ENCODE measurements around the gene PRSS16.
A peak's percentile ranks its signal among the peaks of the same experiment; 100 is the strongest.

Gene PRSS16

DNA sequence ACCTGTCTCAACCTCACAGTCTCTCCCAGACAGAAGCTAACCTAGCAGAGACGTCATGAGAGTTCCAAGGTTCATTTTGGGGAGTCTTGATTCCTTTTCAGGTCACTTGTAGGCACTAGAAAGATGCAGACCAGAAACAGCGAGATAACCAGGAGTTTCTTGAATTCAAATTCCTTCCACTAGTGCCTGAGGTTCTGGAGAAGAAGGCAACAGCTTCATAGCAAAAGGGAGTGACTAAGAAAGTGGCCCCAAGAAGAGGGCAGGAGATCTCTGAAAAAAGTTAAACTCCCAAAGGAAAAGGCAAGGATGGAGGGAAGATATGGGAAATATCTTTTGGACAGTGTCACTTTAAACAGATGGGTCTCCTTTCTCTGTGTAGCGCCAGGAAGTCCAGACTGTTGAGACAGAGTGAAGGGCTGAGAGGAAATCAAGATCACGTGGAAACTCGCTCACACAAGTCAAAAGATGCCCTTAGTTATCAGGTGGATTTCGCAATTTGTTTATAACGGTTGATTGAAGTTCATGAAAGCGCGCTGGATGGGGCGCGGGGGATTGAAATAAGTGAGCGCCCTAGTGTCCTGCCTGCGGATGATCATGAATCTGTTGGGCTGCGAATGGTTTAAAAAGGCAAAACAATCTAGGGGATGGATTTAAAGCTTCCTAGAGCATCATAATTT, 4.8 kb upstream of the PRSS16 start:
- H3K27ac ChIP-seq (ENCODE audit: low read depth in 2 of 2, low read length in 2 of 2): no peak overlapping the region
- H3K9ac ChIP-seq (ENCODE audit: low read depth in 1 of 2, low read length in 2 of 2): no peak overlapping the region
- no peaks in the 10 kb centered on the region for H3K9me3 ChIP-seq (ENCODE audit: control insufficient read depth in 2 of 2, low read length in 2 of 2)
- H3K4me3 ChIP-seq (ENCODE audit: low read length in 2 of 2): no peak overlapping the region
- peaks cover 19 to 27% of the 10 kb centered on the region in 2 donors for H3K27me3 ChIP-seq (ENCODE audit: control insufficient read depth in 2 of 2, insufficient read depth in 2 of 2, low read length in 2 of 2)
- no peaks in the 10 kb centered on the region for H3K36me3 ChIP-seq (ENCODE audit: control insufficient read depth in 2 of 2, insufficient read depth in 2 of 2, low read length in 2 of 2)
- H3K4me1 ChIP-seq (ENCODE audit: control insufficient read depth in 2 of 2, insufficient read depth in 2 of 2, low read length in 2 of 2): no peaks in the 10 kb centered on the region

DNA sequence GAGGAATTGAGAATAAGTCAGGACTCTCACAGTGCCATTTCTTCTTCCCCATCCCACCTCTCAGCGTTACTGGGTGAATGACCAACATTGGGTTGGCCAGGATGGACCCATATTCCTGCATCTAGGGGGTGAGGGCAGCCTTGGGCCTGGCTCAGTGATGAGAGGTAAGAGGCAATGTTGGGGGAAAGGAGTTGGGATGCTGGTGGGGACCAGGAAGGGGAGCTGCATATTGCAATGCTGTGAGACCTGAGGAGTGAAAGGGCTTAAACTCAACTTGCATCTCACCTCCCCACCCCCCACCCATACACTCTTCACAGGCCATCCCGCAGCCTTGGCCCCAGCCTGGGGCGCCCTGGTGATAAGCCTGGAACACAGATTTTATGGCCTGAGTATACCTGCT, 1.3 kb downstream of the PRSS16 start:
- Histone ChIP-seq H3K4me3 (ENCODE audit: low read length in 2 of 2) (no peak overlapping the region), H3K36me3 (ENCODE audit: control insufficient read depth in 2 of 2, insufficient read depth in 2 of 2, low read length in 2 of 2) (no peaks in the 10 kb centered on the region), H3K9me3 (ENCODE audit: control insufficient read depth in 2 of 2, low read length in 2 of 2) (no peaks in the 10 kb centered on the region), H3K4me1 (ENCODE audit: control insufficient read depth in 2 of 2, insufficient read depth in 2 of 2, low read length in 2 of 2) (peaks cover 0 to 4% of the 10 kb centered on the region in 2 donors), H3K27ac (ENCODE audit: low read depth in 2 of 2, low read length in 2 of 2) (no peak overlapping the region), H3K9ac (ENCODE audit: low read depth in 1 of 2, low read length in 2 of 2) (no peak overlapping the region), H3K27me3 (ENCODE audit: control insufficient read depth in 2 of 2, insufficient read depth in 2 of 2, low read length in 2 of 2) (peaks cover 4 to 5% of the 10 kb centered on the region in 2 donors)

DNA sequence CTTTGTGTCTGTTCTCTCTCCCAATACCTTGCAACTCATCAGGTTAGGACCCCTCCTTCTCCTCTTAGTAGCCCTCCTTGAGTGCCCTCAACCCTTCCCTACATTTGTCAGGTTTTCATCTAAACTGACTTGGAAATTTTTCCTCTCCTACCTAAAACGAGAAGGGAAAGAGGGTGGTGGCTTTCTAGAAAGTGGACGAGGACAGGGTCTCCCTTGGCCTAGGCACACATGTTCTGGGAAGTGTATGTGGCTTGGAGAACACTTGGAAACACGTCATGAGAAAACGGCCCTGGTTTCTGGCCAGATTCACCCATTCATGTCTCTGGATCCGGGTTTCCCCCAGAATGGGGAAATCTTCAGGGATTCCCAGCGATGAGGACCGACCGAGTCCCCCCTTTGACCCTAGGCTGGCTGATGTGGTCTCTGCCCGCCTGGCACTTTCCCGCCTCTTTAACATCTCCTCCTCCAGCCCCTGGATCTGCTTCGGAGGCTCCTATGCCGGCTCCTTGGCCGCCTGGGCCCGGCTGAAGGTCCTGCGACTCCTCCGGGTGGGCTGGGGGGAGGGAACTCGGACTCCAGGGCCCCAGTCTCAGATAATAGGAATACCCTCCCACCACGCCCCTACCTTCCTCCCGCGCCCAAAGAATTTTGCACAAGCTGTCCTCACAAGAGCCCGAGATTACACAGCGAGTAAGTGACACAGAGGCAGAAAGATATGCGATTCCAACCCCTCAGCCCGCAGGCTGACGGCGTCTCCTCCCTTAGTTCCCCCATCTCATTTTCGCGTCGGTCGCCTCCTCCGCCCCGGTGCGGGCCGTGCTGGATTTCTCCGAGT, 3.0 kb downstream of the PRSS16 start:
- Histone ChIP-seq H3K36me3 (ENCODE audit: control insufficient read depth in 2 of 2, insufficient read depth in 2 of 2, low read length in 2 of 2) (peaks cover 0 to 3% of the 10 kb centered on the region in 2 donors), H3K4me3 (ENCODE audit: low read length in 2 of 2) (peak overlapping the region; percentile 80 to 85), H3K27me3 (ENCODE audit: control insufficient read depth in 2 of 2, insufficient read depth in 2 of 2, low read length in 2 of 2) (peaks cover 4 to 5% of the 10 kb centered on the region in 2 donors), H3K9ac (ENCODE audit: low read depth in 1 of 2, low read length in 2 of 2) (peak overlapping the region; percentile 61 to 82), H3K27ac (ENCODE audit: low read depth in 2 of 2, low read length in 2 of 2) (peak overlapping the region; percentile 82 to 93), H3K9me3 (ENCODE audit: control insufficient read depth in 2 of 2, low read length in 2 of 2) (no peaks in the 10 kb centered on the region), H3K4me1 (ENCODE audit: control insufficient read depth in 2 of 2, insufficient read depth in 2 of 2, low read length in 2 of 2) (peaks cover 0 to 4% of the 10 kb centered on the region in 2 donors)

DNA sequence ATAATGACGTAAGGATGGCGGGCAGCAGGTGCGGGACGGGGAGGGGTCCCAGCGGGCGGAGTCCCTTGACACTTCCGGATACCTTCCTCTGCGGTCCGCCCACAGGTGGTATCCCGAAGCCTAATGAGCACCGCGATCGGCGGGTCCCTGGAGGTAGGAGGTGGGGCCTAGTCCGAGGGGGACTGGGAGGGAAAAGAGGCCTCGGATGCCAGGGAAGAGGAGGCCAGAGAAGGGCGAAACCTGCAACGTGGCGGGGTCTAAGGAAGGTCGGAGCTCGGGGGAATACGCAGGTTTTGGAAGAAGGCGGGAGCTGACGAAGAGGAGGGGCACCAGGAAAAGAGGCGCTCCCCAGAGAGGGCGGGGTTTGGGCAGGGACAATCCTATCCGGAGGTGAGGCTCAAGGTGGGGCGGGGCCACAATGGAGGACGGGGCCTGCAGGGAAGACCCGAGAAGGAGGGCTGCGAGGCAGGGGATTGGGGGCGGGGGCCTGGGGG, 3.7 kb downstream of the PRSS16 start:
- Histone ChIP-seq H3K36me3 (ENCODE audit: control insufficient read depth in 2 of 2, insufficient read depth in 2 of 2, low read length in 2 of 2) (peaks cover 0 to 3% of the 10 kb centered on the region in 2 donors), H3K4me1 (ENCODE audit: control insufficient read depth in 2 of 2, insufficient read depth in 2 of 2, low read length in 2 of 2) (peaks cover 0 to 4% of the 10 kb centered on the region in 2 donors), H3K9me3 (ENCODE audit: control insufficient read depth in 2 of 2, low read length in 2 of 2) (no peaks in the 10 kb centered on the region), H3K27ac (ENCODE audit: low read depth in 2 of 2, low read length in 2 of 2) (peak overlapping the region; percentile 91 to 93), H3K27me3 (ENCODE audit: control insufficient read depth in 2 of 2, insufficient read depth in 2 of 2, low read length in 2 of 2) (peaks cover 4 to 5% of the 10 kb centered on the region in 2 donors), H3K9ac (ENCODE audit: low read depth in 1 of 2, low read length in 2 of 2) (peak overlapping the region; percentile 66 to 82), H3K4me3 (ENCODE audit: low read length in 2 of 2) (peak overlapping the region; percentile 80 to 85)

DNA sequence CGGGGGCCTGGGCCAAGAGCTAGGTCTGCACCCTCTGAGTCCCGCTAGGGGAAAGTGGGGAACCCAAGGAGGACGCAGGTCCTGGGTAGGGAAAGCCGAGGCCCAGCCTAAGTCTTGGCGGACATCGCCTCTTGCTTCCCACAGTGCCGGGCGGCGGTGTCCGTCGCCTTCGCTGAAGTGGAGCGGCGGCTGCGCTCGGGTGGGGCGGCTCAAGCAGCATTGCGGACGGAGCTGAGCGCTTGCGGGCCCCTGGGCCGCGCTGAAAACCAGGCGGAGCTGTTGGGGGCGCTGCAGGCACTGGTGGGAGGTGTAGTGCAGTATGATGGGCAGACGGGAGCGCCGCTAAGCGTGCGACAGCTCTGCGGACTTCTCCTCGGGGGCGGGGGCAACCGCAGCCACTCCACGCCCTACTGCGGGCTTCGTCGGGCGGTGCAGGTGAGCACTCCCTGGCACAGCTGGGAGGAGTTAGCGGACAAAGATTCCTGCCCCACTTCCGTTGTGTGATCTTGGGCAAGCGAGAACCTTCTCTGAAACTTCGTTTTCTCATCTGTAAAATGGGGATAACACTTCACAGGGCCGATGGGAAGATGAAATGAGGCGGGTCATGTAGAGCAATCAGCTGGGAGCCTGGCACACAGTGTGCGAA, 4.2 kb downstream of the PRSS16 start:
- Histone ChIP-seq H3K36me3 (ENCODE audit: control insufficient read depth in 2 of 2, insufficient read depth in 2 of 2, low read length in 2 of 2) (peaks cover 0 to 3% of the 10 kb centered on the region in 2 donors), H3K27me3 (ENCODE audit: control insufficient read depth in 2 of 2, insufficient read depth in 2 of 2, low read length in 2 of 2) (peaks cover 4 to 5% of the 10 kb centered on the region in 2 donors), H3K4me3 (ENCODE audit: low read length in 2 of 2) (peak overlapping the region; percentile 80 to 85), H3K9me3 (ENCODE audit: control insufficient read depth in 2 of 2, low read length in 2 of 2) (no peaks in the 10 kb centered on the region), H3K27ac (ENCODE audit: low read depth in 2 of 2, low read length in 2 of 2) (peak overlapping the region; percentile 91 to 93), H3K9ac (ENCODE audit: low read depth in 1 of 2, low read length in 2 of 2) (peak overlapping the region; percentile 66 to 82), H3K4me1 (ENCODE audit: control insufficient read depth in 2 of 2, insufficient read depth in 2 of 2, low read length in 2 of 2) (peaks cover 0 to 4% of the 10 kb centered on the region in 2 donors)

DNA sequence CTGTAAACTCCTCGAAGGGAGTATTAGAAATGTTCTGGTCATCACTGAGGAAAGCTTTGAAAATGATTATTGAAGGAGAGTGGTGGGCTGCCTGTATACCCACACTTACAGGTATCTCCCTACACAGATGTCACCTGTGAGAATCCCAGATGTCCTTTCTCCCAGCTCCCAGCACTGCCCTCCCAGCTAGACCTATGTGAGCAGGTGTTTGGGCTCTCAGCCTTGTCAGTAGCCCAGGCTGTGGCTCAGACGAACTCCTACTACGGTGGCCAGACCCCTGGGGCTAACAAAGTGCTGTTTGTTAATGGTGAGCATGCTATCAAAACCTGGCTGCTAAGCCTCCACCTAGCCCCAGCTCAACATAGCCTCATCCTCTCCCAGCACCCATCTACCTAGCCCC, 7.1 kb downstream of the PRSS16 start:
- Histone ChIP-seq H3K4me1 (ENCODE audit: control insufficient read depth in 2 of 2, insufficient read depth in 2 of 2, low read length in 2 of 2) (peaks cover 0 to 4% of the 10 kb centered on the region in 2 donors), H3K36me3 (ENCODE audit: control insufficient read depth in 2 of 2, insufficient read depth in 2 of 2, low read length in 2 of 2) (peaks cover 2 to 3% of the 10 kb centered on the region in 2 donors), H3K9ac (ENCODE audit: low read depth in 1 of 2, low read length in 2 of 2) (no peak overlapping the region), H3K9me3 (ENCODE audit: control insufficient read depth in 2 of 2, low read length in 2 of 2) (no peaks in the 10 kb centered on the region), H3K4me3 (ENCODE audit: low read length in 2 of 2) (no peak overlapping the region), H3K27me3 (ENCODE audit: control insufficient read depth in 2 of 2, insufficient read depth in 2 of 2, low read length in 2 of 2) (peaks cover 4 to 6% of the 10 kb centered on the region in 2 donors), H3K27ac (ENCODE audit: low read depth in 2 of 2, low read length in 2 of 2) (no peak overlapping the region)

DNA sequence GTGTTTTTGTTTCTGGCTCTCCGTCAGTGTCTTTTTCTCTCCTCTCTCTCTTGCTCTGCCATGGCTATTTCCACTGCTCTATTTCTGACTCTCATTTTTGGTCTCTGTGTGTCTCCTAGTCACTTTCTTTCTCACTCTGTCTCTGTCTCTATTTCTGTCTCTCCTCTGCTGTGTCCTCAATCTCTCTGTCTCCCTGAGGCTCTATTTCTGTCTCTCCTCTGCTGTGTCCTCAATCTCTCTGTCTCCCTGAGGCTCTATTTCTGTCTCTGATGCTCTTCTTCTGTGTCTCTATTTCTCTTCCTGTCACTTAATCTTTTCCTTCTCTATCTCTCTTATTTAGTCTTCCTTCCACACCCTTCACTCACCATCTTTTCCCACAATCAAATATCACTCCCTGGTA, 8.4 kb downstream of the PRSS16 start:
- Histone ChIP-seq H3K27ac (ENCODE audit: low read depth in 2 of 2, low read length in 2 of 2) (no peak overlapping the region), H3K4me1 (ENCODE audit: control insufficient read depth in 2 of 2, insufficient read depth in 2 of 2, low read length in 2 of 2) (peaks cover 0 to 2% of the 10 kb centered on the region in 2 donors), H3K9me3 (ENCODE audit: control insufficient read depth in 2 of 2, low read length in 2 of 2) (no peaks in the 10 kb centered on the region), H3K9ac (ENCODE audit: low read depth in 1 of 2, low read length in 2 of 2) (no peak overlapping the region), H3K4me3 (ENCODE audit: low read length in 2 of 2) (no peak overlapping the region), H3K36me3 (ENCODE audit: control insufficient read depth in 2 of 2, insufficient read depth in 2 of 2, low read length in 2 of 2) (peaks cover 2 to 3% of the 10 kb centered on the region in 2 donors), H3K27me3 (ENCODE audit: control insufficient read depth in 2 of 2, insufficient read depth in 2 of 2, low read length in 2 of 2) (peaks cover 6 to 7% of the 10 kb centered on the region in 2 donors)

DNA sequence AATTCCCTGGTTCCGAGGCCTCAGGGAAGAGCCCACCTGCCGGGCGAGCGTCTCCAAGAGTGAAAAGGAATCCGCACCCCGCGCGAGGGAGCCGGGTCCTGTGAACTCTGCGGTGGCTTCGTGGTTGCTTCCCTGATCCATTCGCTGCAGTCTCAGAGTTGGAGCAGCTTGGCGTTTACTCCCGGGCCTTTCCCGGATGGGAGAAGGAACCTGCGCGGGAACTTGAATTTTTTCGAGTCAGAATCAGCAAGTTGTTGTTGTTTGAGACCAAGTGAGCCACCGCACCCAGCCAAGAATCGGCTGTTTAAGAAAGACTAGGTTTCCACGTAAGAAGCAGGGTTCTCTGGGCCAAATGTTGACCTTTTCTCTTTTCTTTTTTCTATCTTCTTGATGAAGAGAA, 12.9 kb downstream of the PRSS16 start:
- H3K27me3 ChIP-seq (ENCODE audit: control insufficient read depth in 2 of 2, insufficient read depth in 2 of 2, low read length in 2 of 2): peaks cover 3 to 11% of the 10 kb centered on the region in 2 donors
- no peak overlapping the region for H3K9ac ChIP-seq (ENCODE audit: low read depth in 1 of 2, low read length in 2 of 2)
- H3K27ac ChIP-seq (ENCODE audit: low read depth in 2 of 2, low read length in 2 of 2): no peak overlapping the region

DNA sequence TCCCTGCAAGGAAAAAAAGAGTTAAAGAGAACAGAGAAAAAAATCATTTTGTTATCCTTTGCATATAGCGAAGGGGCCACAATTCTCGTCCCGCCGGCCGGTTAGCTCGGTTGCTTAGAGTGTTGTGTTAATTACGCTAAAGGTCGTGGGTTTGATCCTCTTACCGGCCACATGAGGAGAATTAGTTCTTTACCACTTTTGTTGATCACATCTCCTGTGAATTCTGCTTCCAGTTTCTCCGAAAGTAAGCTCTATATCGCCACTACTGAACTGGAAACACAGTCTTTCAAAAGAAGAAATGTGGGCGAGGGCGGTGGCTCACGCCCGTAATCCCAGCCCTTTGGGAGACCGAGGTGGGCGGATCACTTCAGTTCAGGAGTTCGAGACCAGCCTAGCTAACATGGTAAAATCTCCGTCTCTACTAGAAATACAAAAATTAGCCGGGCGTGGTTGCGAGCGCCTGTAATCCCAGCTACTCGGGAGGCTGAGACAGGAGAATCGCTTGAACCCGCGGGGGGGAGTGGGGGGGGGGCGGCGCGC, 13.4 kb downstream of the PRSS16 start:
- no peaks in the 10 kb centered on the region for H3K4me1 ChIP-seq (ENCODE audit: control insufficient read depth in 2 of 2, insufficient read depth in 2 of 2, low read length in 2 of 2)
- H3K36me3 ChIP-seq (ENCODE audit: control insufficient read depth in 2 of 2, insufficient read depth in 2 of 2, low read length in 2 of 2): peaks cover 0 to 2% of the 10 kb centered on the region in 2 donors
- no peak overlapping the region for H3K9ac ChIP-seq (ENCODE audit: low read depth in 1 of 2, low read length in 2 of 2)
- H3K4me3 ChIP-seq (ENCODE audit: low read length in 2 of 2): no peak overlapping the region
- no peak overlapping the region for H3K27ac ChIP-seq (ENCODE audit: low read depth in 2 of 2, low read length in 2 of 2)
- no peaks in the 10 kb centered on the region for H3K9me3 ChIP-seq (ENCODE audit: control insufficient read depth in 2 of 2, low read length in 2 of 2)
- H3K27me3 ChIP-seq (ENCODE audit: control insufficient read depth in 2 of 2, insufficient read depth in 2 of 2, low read length in 2 of 2): peaks cover 3 to 11% of the 10 kb centered on the region in 2 donors

More for the DNA sequence above, 12.9 kb downstream of the PRSS16 start:
- no peaks in the 10 kb centered on the region for H3K9me3 ChIP-seq (ENCODE audit: control insufficient read depth in 2 of 2, low read length in 2 of 2)
- peaks cover 0 to 2% of the 10 kb centered on the region in 2 donors for H3K36me3 ChIP-seq (ENCODE audit: control insufficient read depth in 2 of 2, insufficient read depth in 2 of 2, low read length in 2 of 2)
- H3K4me3 ChIP-seq (ENCODE audit: low read length in 2 of 2): no peak overlapping the region
- H3K4me1 ChIP-seq (ENCODE audit: control insufficient read depth in 2 of 2, insufficient read depth in 2 of 2, low read length in 2 of 2): no peaks in the 10 kb centered on the region

Measured in mucosa of rectum (tissue), 2 donors.